B cell (primary cell): ENCODE results near the gene ZNF592. TPM values are rescaled to one million over a fixed set of nuclear protein-coding genes. Genes with fewer than 3 reads are reported as not detected.

Source experiments
- ATAC-seq: fragments of 200-7000 bp; cut with Tn5 transposase; one replicate; pipeline ENCODE4 v1.10.0; 2021; ENCODE audit warnings: low read depth, mild to moderate bottlenecking, moderate number of reproducible peaks, moderate library complexity
- CTCF ChIA-PET: fragments of 350-600 bp; sonication (Branson Sonifier 250); formaldehyde crosslinking; loops from one replicate; lab custom pipeline; 2021; ENCODE audit warnings: antibody characterized with exemption, inconsistent platforms; lab: Charles Lee
- POLR2A ChIA-PET: fragments of 350-600 bp; sonication (Branson Sonifier 250); formaldehyde crosslinking; loops from one replicate; lab custom pipeline; 2021; ENCODE audit warnings: antibody characterized with exemption; lab: Charles Lee
- DNase-seq: peaks from one replicate; pipeline ENCODE4 v3.0.0; 2013
- H2AFZ ChIP-seq: 2 replicates; pipeline ENCODE4 v1.6.1; 2012; ENCODE audit warnings: mild to moderate bottlenecking, low read depth, low read length; ENCODE audit not compliant: insufficient read depth, poor library complexity, severe bottlenecking
- H3K27ac ChIP-seq, 2 donors: 1 replicate in 1 of 2; 2 replicates in 1 of 2; pipeline ENCODE4 v1.5.1; 2012 to 2013; ENCODE audit warnings: low read length in 2 of 2, mild to moderate bottlenecking in 2 of 2, moderate library complexity in 1 of 2
- H3K27me3 ChIP-seq, 4 experiments: fragments of 200-600 bp in 1 of 4; sonication (generic) in 1 of 4; replicated peaks in 1 of 4; 1 replicate in 2 of 4; 2 replicates in 2 of 4; pipeline versions ENCODE4 v1.6.1 to v1.7.0; 2013 to 2016; ENCODE audit warnings: low read length in 3 of 4, mild to moderate bottlenecking in 2 of 4, mixed read lengths in 1 of 4, moderate library complexity in 1 of 4; ENCODE audit not compliant: insufficient read depth in 4 of 4, control insufficient read depth in 3 of 4; ENCODE audit errors: control extremely low read depth in 1 of 4
- H3K36me3 ChIP-seq, 2 experiments: replicated peaks in 1 of 2; 1 replicate in 1 of 2; 2 replicates in 1 of 2; pipeline versions ENCODE4 v1.6.1 to v1.7.1; 2013; ENCODE audit warnings: low read length in 1 of 2; ENCODE audit not compliant: insufficient read depth in 2 of 2, control insufficient read depth in 1 of 2; ENCODE audit errors: control extremely low read depth in 1 of 2, extremely low read depth in 1 of 2
- H3K4me1 ChIP-seq, 2 donors: fragments of 200-600 bp in 1 of 2; sonication (generic) in 1 of 2; 1 replicate in 1 of 2; 2 replicates in 1 of 2; pipeline versions ENCODE4 v1.5.1 to v1.6.1; 2013 to 2017; ENCODE audit warnings: low read length in 2 of 2; ENCODE audit not compliant: control insufficient read depth in 2 of 2, insufficient read depth in 2 of 2
- H3K4me2 ChIP-seq: replicated peaks from 2 replicates; pipeline ENCODE3; 2012; ENCODE audit warnings: mild to moderate bottlenecking, low read depth, low read length; ENCODE audit not compliant: poor library complexity, severe bottlenecking
- H3K4me3 ChIP-seq, 5 experiments: fragments of 200-600 bp in 1 of 5; sonication (generic) in 1 of 5; 1 replicate in 3 of 5; 2 replicates in 2 of 5; pipeline versions ENCODE4 v1.5.1 to v1.7.0; 2011 to 2016; ENCODE audit warnings: low read length in 4 of 5, mild to moderate bottlenecking in 4 of 5, low read depth in 2 of 5, control low read depth in 1 of 5, moderate library complexity in 1 of 5; ENCODE audit not compliant: insufficient read depth in 1 of 5; ENCODE audit errors: control extremely low read depth in 1 of 5, extremely low read depth in 1 of 5
- H3K79me2 ChIP-seq: fragments of 200-600 bp; sonication (generic); one replicate; pipeline ENCODE4 v1.6.0; 2016; ENCODE audit warnings: low read length; ENCODE audit not compliant: control insufficient read depth, insufficient read depth
- H3K9ac ChIP-seq: fragments of 200-600 bp; sonication (generic); 2 replicates; pipeline ENCODE4 v1.6.1; 2017; ENCODE audit warnings: mild to moderate bottlenecking, low read length, moderate library complexity
- H3K9me3 ChIP-seq, 3 donors: one replicate each; pipeline versions ENCODE4 v1.6.1 to v1.7.1; 2013; ENCODE audit warnings: low read length in 2 of 3; ENCODE audit not compliant: control insufficient read depth in 2 of 3, insufficient read depth in 1 of 3; ENCODE audit errors: control extremely low read depth in 1 of 3
- H4K20me1 ChIP-seq: 2 replicates; pipeline ENCODE4 v1.6.0; 2012; ENCODE audit warnings: mild to moderate bottlenecking, low read length; ENCODE audit not compliant: insufficient read depth, control insufficient read depth, poor library complexity, severe bottlenecking
- H3K27ac Mint-ChIP-seq: one replicate; pipeline ENCODE4 v1.8.0; 2021; ENCODE audit warnings: mixed read lengths
- H3K27me3 Mint-ChIP-seq: one replicate; pipeline ENCODE4 v1.8.0; 2021; ENCODE audit warnings: mixed read lengths
- H3K4me1 Mint-ChIP-seq: one replicate; pipeline ENCODE4 v1.8.0; 2021; ENCODE audit warnings: mixed read lengths
- H3K4me3 Mint-ChIP-seq: one replicate; pipeline ENCODE4 v1.8.0; 2021; ENCODE audit warnings: mixed read lengths
- H3K9me3 Mint-ChIP-seq: one replicate; pipeline ENCODE4 v1.8.0; 2022; ENCODE audit warnings: mixed read lengths; ENCODE audit not compliant: insufficient read depth
- EZH2 ChIP-seq: IDR thresholded peaks from 2 replicates; pipeline ENCODE4 v1.6.1; 2012; ENCODE audit warnings: borderline replicate concordance, low read depth, mild to moderate bottlenecking, moderate library complexity, low read length; ENCODE audit not compliant: insufficient read depth, poor library complexity, severe bottlenecking
- WGBS: methylation state at CpG from one replicate; pipeline ENCODE4 v1.1.5; 2013; ENCODE audit warnings: missing lambda C conversion rate; ENCODE audit not compliant: insufficient coverage; 5-methylcytosine and 5-hydroxymethylcytosine counted together
- intact Hi-C: fragments of 100-400 bp; cut with micrococcal nuclease; formaldehyde crosslinking; loops from one replicate; pipeline ENCODE4 v1.10.0; 2022
- polyA plus RNA-seq: library from polyadenylated mRNA; depleted of rRNA; stranded (reverse); fragments of >200 nt; gene quantifications from 2 replicates; pipeline ENCODE4 v1.2.3, GENCODE V29; 2012
- total RNA-seq, 2 donors: library from RNA; stranded (reverse); fragments of 120-200 nt in 1 of 2; gene quantifications; 1 replicate in 1 of 2; 2 replicates in 1 of 2; pipeline versions ENCODE4 v1.2.3 to v1.2.4, GENCODE V29; 2013 to 2022
- TF ChIP-seq, protein P1 (sequence below): fragments of 200-600 bp; IDR thresholded peaks from one replicate; pipeline ENCODE4 v1.8.0; 2022; ENCODE audit warnings: antibody characterized with exemption, mild to moderate bottlenecking

Gene ZNF592
- total and polyA plus RNA-seq, 2 donors (not counting 1 experiment from before 2014, with no cell fraction given), result 35.8 to 64.4 TPM

DNA sequence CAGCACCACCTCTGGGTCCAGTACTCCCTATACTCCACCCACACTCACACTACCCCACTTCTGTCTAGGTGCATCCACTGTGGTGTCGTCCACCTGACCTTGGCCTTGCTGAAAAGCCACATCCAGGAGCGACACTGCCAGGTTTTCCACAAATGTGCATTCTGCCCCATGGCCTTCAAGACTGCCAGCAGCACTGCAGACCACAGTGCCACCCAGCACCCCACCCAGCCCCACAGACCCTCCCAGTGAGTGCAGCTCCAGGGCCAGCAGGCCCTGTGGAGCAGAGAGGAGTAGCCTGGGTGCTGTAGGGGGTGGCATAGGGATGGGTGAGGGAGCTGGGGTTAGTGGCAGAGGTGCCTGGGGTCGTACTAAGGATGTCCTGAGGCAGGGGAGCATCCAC, 49.4 kb downstream of the ZNF592 start:
- intact Hi-C loops, result no loop called here
- WGBS, result 93% methylated on average over 3 of the region's 3 CpGs
- H3K4me3 Mint-ChIP-seq, result no peak overlapping the region
- Histone ChIP-seq H3K4me3 (no peak overlapping the region), H3K4me1 (no peaks in the 10 kb centered on the region), H3K9me3 (no peaks in the 10 kb centered on the region), H3K27me3 (no peaks in the 10 kb centered on the region), H3K27ac (no peak overlapping the region), H2AFZ (no peak overlapping the region), H3K4me2 (no peak overlapping the region), H3K9ac (no peak overlapping the region), H4K20me1 (peaks cover 34% of the 10 kb centered on the region), H3K36me3 (peaks cover 4 to 83% of the 10 kb centered on the region in 2 experiments), H3K79me2 (peaks cover 4% of the 10 kb centered on the region)
- no peak for TF ChIP-seq EZH2
- TF ChIP-seq, protein P1, sequence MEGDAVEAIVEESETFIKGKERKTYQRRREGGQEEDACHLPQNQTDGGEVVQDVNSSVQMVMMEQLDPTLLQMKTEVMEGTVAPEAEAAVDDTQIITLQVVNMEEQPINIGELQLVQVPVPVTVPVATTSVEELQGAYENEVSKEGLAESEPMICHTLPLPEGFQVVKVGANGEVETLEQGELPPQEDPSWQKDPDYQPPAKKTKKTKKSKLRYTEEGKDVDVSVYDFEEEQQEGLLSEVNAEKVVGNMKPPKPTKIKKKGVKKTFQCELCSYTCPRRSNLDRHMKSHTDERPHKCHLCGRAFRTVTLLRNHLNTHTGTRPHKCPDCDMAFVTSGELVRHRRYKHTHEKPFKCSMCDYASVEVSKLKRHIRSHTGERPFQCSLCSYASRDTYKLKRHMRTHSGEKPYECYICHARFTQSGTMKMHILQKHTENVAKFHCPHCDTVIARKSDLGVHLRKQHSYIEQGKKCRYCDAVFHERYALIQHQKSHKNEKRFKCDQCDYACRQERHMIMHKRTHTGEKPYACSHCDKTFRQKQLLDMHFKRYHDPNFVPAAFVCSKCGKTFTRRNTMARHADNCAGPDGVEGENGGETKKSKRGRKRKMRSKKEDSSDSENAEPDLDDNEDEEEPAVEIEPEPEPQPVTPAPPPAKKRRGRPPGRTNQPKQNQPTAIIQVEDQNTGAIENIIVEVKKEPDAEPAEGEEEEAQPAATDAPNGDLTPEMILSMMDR, result no peak
- H3K27me3 Mint-ChIP-seq, result no peaks in the 10 kb centered on the region
- DNase-seq (no peak), ATAC-seq (no peak)
- H3K9me3 Mint-ChIP-seq, result no peaks in the 10 kb centered on the region
- H3K4me1 Mint-ChIP-seq, result no peaks in the 10 kb centered on the region
- ChIA-PET CTCF (no interaction called here), POLR2A (no interaction called here)
- no peak overlapping the region for H3K27ac Mint-ChIP-seq

DNA sequence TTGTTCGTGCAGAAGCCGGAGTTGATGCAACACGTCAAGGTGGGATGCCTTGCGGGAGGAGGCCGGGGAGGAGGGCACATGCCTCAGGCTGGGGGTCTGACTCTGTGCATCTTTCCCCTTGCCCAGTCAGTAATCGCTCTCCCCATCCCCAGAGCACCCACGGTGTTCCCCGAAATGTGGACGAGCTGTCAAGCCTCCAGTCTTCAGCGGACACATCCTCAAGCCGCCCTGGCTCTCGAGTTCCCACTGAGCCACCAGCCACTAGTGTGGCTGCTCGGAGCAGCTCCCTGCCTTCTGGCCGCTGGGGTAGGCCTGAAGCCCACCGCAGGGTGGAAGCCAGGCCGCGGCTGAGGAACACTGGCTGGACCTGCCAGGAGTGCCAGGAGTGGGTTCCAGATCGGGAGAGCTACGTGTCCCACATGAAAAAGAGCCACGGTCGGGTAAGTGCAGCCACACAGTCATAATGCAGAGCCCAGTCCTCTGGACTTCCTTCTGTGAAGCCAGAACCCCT, 50.1 kb downstream of the ZNF592 start:
- ATAC-seq (no peak), DNase-seq (no peak)
- ChIA-PET CTCF (no interaction called here), POLR2A (no interaction called here)
- Mint-ChIP-seq H3K27me3 (no peaks in the 10 kb centered on the region), H3K9me3 (no peaks in the 10 kb centered on the region), H3K4me1 (no peaks in the 10 kb centered on the region), H3K27ac (no peak overlapping the region), H3K4me3 (no peak overlapping the region)
- no peak overlapping the region for H3K4me2 ChIP-seq
- no peak overlapping the region for H2AFZ ChIP-seq
- WGBS, result 98% methylated on average over 19 of the region's 21 CpGs
- no peak overlapping the region for H3K27ac ChIP-seq
- H3K36me3 ChIP-seq, result peaks cover 4 to 83% of the 10 kb centered on the region in 2 experiments
- H3K4me3 ChIP-seq, result no peak overlapping the region
- peaks cover 4% of the 10 kb centered on the region for H3K79me2 ChIP-seq
- no peaks in the 10 kb centered on the region for H3K4me1 ChIP-seq
- no peaks in the 10 kb centered on the region for H3K9me3 ChIP-seq
- TF ChIP-seq, protein P1, result no peak
- TF ChIP-seq EZH2, result no peak
- H3K27me3 ChIP-seq, result no peaks in the 10 kb centered on the region
- no peak overlapping the region for H3K9ac ChIP-seq
- peaks cover 34% of the 10 kb centered on the region for H4K20me1 ChIP-seq
- intact Hi-C loops, result no loop called here
